GM12872 (cell line): Measurements from ENCODE around the gene ANKRD66.

ENCODE experiments used
- CTCF ChIP-seq: IDR thresholded peaks from 3 replicates; pipeline ENCODE4 v1.5.1; 2011; ENCODE audit warnings: low read depth, mild to moderate bottlenecking, low read length, moderate library complexity; ENCODE audit not compliant: insufficient read depth

Gene ANKRD66

GRCh38 chr6:46787871-46788540 is 41.3 kb downstream of the ANKRD66 start:
- no peak for TF ChIP-seq CTCF

- no peak for TF ChIP-seq CTCF
Observed at GRCh38 chr6:46788791-46789190, 42.1 kb downstream of the ANKRD66 start.

- no peak for TF ChIP-seq CTCF
Observed at GRCh38 chr6:46789434-46790354, 43.0 kb downstream of the ANKRD66 start.

- TF ChIP-seq CTCF, result no peak
Observed at GRCh38 chr6:46790355-46790874, 43.7 kb downstream of the ANKRD66 start.

- no peak for TF ChIP-seq CTCF
Observed at GRCh38 chr6:46792635-46793034, 45.9 kb downstream of the ANKRD66 start.

- TF ChIP-seq CTCF, result no peak
Observed at GRCh38 chr6:46793138-46793537, 46.4 kb downstream of the ANKRD66 start, which contains the start of gene MEP1A. Gene MEP1A, plus strand, starts transcription at chr6:46793389. Its CDS starts 10 bp downstream, at chr6:46793399.

GRCh38 chr6:46794068-46794467 is 47.3 kb downstream of the ANKRD66 start:
- no peak for TF ChIP-seq CTCF
